Nephron (organoid): ENCODE measurements around the gene LSM14A.

Experiments used
- H3K27ac Mint-ChIP-seq, 3 experiments: 2 replicates each; pipeline ENCODE4 v1.8.0; 2020; ENCODE audit warnings: mixed read lengths in 3 of 3, mild to moderate bottlenecking in 2 of 3, moderate library complexity in 1 of 3
- H3K27me3 Mint-ChIP-seq: 2 replicates; pipeline ENCODE4 v1.8.0; 2021; ENCODE audit warnings: low read depth, mild to moderate bottlenecking, moderate library complexity, mixed read lengths
- H3K36me3 Mint-ChIP-seq: 2 replicates; pipeline ENCODE4 v1.8.0; 2020; ENCODE audit warnings: low read depth, mixed read lengths
- H3K4me1 Mint-ChIP-seq: 2 replicates; pipeline ENCODE4 v1.8.0; 2020; ENCODE audit warnings: mixed read lengths
- H3K4me3 Mint-ChIP-seq, 3 experiments: 2 replicates each; pipeline ENCODE4 v1.8.0; 2020; ENCODE audit warnings: mild to moderate bottlenecking in 3 of 3, mixed read lengths in 3 of 3, moderate library complexity in 2 of 3
- H3K9me3 Mint-ChIP-seq: 2 replicates; pipeline ENCODE4 v1.8.0; 2020; ENCODE audit warnings: mixed read lengths
- CTCF ChIP-seq, 3 experiments: fragments of 200-600 bp; sonication (generic); IDR thresholded peaks; one replicate each; pipeline ENCODE4 v1.5.0; 2021; ENCODE audit warnings: antibody characterized with exemption in 3 of 3; ENCODE audit not compliant: unreplicated experiment in 3 of 3

The LSM14A gene

GRCh38 chr19:34217952-34218817 lies 45.9 kb downstream of the LSM14A start:
- Mint-ChIP-seq H3K27ac (peak overlapping the region; percentile 37 to 79 (median 75)), H3K4me3 (peak overlapping the region in 1 of 3 experiments; percentile 2), H3K36me3 (peaks cover 72% of the 10 kb centered on the region)

GRCh38 chr19:34218818-34219164 lies 46.5 kb downstream of the LSM14A start:
- no peaks in the 10 kb centered on the region for H3K9me3 Mint-ChIP-seq
- TF ChIP-seq CTCF (IDR thresholded peaks at IDR 0.05; ENCODE audit: unreplicated experiment in 3 of 3) = no peak
- no peak overlapping the region for H3K4me3 Mint-ChIP-seq
- peaks cover 6% of the 10 kb centered on the region for H3K4me1 Mint-ChIP-seq
- no peaks in the 10 kb centered on the region for H3K27me3 Mint-ChIP-seq
- peak overlapping the region; percentile 37 to 79 (median 75) for H3K27ac Mint-ChIP-seq
- H3K36me3 Mint-ChIP-seq = peaks cover 78% of the 10 kb centered on the region

More at GRCh38 chr19:34217952-34218817, 45.9 kb downstream of the LSM14A start:
- Mint-ChIP-seq H3K27me3 (no peaks in the 10 kb centered on the region), H3K9me3 (no peaks in the 10 kb centered on the region), H3K4me1 (peaks cover 6% of the 10 kb centered on the region)
- TF ChIP-seq CTCF (IDR thresholded peaks at IDR 0.05; ENCODE audit: unreplicated experiment in 3 of 3) = no peak

GRCh38 chr19:34220472-34221063 lies 48.3 kb downstream of the LSM14A start:
- Mint-ChIP-seq H3K4me3 (no peak overlapping the region), H3K4me1 (peaks cover 6% of the 10 kb centered on the region), H3K36me3 (peaks cover 81% of the 10 kb centered on the region), H3K27ac (no peak overlapping the region), H3K27me3 (no peaks in the 10 kb centered on the region), H3K9me3 (no peaks in the 10 kb centered on the region)
- peak; percentile 62 to 68 (median 64) for TF ChIP-seq CTCF (IDR thresholded peaks at IDR 0.05; ENCODE audit: unreplicated experiment in 3 of 3)

GRCh38 chr19:34222386-34222785 lies 50.1 kb downstream of the LSM14A start:
- Mint-ChIP-seq H3K27ac (no peak overlapping the region), H3K9me3 (no peaks in the 10 kb centered on the region), H3K4me1 (peaks cover 6% of the 10 kb centered on the region), H3K4me3 (no peak overlapping the region), H3K27me3 (no peaks in the 10 kb centered on the region), H3K36me3 (peaks cover 81% of the 10 kb centered on the region)
- no peak for TF ChIP-seq CTCF (IDR thresholded peaks at IDR 0.05; ENCODE audit: unreplicated experiment in 3 of 3)

GRCh38 chr19:34224996-34225658 lies 52.8 kb downstream of the LSM14A start:
- Mint-ChIP-seq H3K9me3 (no peaks in the 10 kb centered on the region), H3K4me1 (no peaks in the 10 kb centered on the region), H3K27me3 (no peaks in the 10 kb centered on the region), H3K27ac (peak overlapping the region in 1 of 3 experiments; percentile 4), H3K4me3 (no peak overlapping the region), H3K36me3 (peaks cover 80% of the 10 kb centered on the region)
- TF ChIP-seq CTCF (IDR thresholded peaks at IDR 0.05; ENCODE audit: unreplicated experiment in 3 of 3) = no peak
